ENCODE measurements around the gene KDM8.
"Not testable (repeated sequence)": the region's sequence is repeated elsewhere in the genome, so short reads cannot be mapped to it uniquely, and the experiment has no call there.

KDM8 gene

GRCh38 chr16:27240948-27241531 is 37.7 kb downstream of the KDM8 start:
- Mint-ChIP-seq H3K27ac (peak overlapping the region; percentile 3), H3K36me3 (ENCODE audit: low read depth) (peaks cover 13% of the 10 kb centered on the region), H3K27me3 (peaks cover 2% of the 10 kb centered on the region), H3K4me3 (no peak overlapping the region), H3K9me3 (no peaks in the 10 kb centered on the region), H3K4me1 (ENCODE audit: low read depth) (peaks cover 73% of the 10 kb centered on the region)
- intact Hi-C loops (cut with micrococcal nuclease), result no loop called here

- intact Hi-C loops (cut with micrococcal nuclease), result no loop called here
- peaks cover 2% of the 10 kb centered on the region for H3K27me3 Mint-ChIP-seq
- peaks cover 13% of the 10 kb centered on the region for H3K36me3 Mint-ChIP-seq (ENCODE audit: low read depth)
- no peaks in the 10 kb centered on the region for H3K9me3 Mint-ChIP-seq
- H3K27ac Mint-ChIP-seq, result peak overlapping the region; percentile 3
- H3K4me3 Mint-ChIP-seq, result no peak overlapping the region
- H3K4me1 Mint-ChIP-seq (ENCODE audit: low read depth), result peaks cover 71% of the 10 kb centered on the region
Measured at GRCh38 chr16:27241658-27242057, 38.3 kb downstream of the KDM8 start.

DNA sequence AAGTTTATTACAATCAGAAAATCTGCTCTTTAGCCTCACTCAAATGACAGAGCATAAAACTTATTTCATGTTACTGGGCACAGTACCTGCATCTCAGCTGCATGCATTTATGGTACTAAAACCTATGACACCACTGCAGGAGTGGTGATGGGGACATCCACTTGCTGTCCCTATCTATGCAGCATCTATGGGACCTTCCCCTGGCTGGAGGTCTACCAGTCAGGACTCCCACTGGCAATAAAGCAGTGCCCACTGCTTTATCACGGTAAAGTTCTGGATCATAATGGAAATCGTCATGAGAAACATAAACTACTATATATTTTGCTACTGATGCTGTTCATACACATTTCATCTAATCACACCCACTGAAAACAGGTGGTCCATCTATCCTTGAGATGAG is 39.1 kb downstream of the KDM8 start:
- Mint-ChIP-seq H3K27me3 (peaks cover 2% of the 10 kb centered on the region), H3K36me3 (ENCODE audit: low read depth) (peaks cover 16% of the 10 kb centered on the region), H3K27ac (peak overlapping the region; percentile 84), H3K4me3 (peak overlapping the region; percentile 58), H3K4me1 (ENCODE audit: low read depth) (peaks cover 67% of the 10 kb centered on the region), H3K9me3 (peaks cover 5% of the 10 kb centered on the region)
- intact Hi-C loops (cut with micrococcal nuclease), result no loop called here

DNA sequence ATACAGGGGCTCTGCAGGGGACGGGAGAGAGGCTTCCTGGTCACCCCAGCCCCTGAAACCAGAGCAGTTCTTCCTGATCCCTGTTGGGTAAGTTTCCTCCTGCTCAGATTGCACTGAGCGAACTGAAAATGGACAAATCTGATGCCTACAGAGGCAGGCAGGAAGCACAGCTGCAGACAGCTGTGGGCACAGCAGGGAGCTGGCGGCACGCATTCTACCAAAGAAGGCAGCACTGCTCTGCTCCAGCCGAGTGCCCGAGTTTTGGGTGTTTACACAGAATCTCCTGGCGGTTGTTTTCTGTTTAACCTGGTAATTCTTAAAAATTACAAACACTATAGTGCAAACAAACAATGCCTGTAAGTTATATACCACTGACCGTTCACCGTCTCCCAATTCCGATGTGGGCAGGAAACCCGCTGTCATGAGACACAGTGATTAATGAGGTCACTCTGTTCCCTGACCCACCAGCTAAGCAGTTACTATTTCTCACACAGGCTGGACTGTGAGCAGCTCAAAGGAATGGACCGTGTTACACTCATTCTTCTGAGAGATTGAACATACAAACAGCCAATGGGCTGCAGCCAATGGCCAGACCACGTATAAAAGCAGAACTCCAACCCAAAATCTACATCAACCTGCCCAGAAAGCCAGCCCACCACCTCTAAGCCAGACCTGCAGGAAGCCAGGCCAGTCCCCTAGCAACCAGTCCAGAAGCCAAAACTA is 39.7 kb downstream of the KDM8 start:
- Mint-ChIP-seq H3K4me1 (ENCODE audit: low read depth) (peaks cover 63% of the 10 kb centered on the region), H3K36me3 (ENCODE audit: low read depth) (peaks cover 23% of the 10 kb centered on the region), H3K27me3 (peaks cover 2% of the 10 kb centered on the region), H3K9me3 (peaks cover 11% of the 10 kb centered on the region), H3K27ac (peak overlapping the region; percentile 84), H3K4me3 (peak overlapping the region; percentile 58)
- intact Hi-C loops (cut with micrococcal nuclease), result no loop called here

DNA sequence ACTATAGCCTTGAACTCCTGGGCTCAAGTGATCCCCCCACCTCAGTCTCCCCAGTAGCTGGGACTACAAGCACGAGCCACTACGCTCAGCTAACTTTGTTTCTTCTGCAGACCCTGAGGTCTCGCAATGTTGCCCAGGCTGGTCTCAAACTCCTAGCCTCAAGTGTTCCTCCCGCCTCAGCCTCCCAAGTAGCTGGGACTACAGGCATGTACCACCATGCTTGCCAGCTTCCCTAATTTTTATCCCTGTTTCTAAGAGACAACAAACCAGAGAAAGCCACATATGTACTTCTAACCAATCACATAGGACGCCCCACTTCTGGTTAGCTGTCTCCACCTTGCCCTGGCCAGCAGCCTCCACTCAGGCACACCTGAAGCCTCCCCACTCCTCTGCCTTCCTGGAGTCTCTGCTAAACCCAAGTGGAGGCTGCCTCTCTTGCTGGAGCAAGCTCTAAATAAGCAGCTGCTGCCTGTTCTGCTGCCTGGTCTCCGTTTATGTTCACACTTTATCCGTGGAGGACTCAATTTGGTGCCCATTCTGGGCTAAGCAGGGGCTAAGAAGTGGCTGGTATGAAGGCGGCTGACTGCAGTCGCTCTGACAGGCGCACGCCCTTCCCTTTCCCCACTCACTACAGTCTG is 40.5 kb downstream of the KDM8 start:
- Mint-ChIP-seq H3K4me1 (ENCODE audit: low read depth) (peaks cover 54% of the 10 kb centered on the region), H3K4me3 (no peak overlapping the region), H3K9me3 (peaks cover 20% of the 10 kb centered on the region), H3K36me3 (ENCODE audit: low read depth) (peaks cover 31% of the 10 kb centered on the region), H3K27ac (peak overlapping the region; percentile 84), H3K27me3 (peaks cover 2% of the 10 kb centered on the region)
- intact Hi-C loops (cut with micrococcal nuclease), result no loop called here

DNA sequence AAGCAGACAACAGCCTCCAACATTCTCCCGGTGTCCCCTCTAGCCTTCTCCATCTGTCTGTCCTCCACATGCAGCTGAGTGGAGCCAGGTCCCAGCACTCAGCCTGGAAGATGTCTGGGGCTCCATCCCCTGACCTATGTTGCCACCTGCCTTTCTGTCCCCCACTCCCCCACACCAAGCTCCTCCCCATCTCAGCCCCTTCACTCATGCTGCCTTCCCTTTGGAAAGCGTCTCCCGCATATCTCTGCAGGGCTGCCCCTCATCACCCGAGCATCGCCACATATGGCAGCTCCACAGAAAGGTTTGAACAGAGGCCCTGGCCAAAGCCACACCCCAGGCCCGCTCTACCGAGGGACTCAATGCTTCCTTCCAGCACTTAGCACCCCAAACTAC is 41.0 kb downstream of the KDM8 start:
- Mint-ChIP-seq H3K9me3 (peaks cover 22% of the 10 kb centered on the region), H3K36me3 (ENCODE audit: low read depth) (peaks cover 33% of the 10 kb centered on the region), H3K27me3 (peaks cover 2% of the 10 kb centered on the region), H3K4me1 (ENCODE audit: low read depth) (peaks cover 50% of the 10 kb centered on the region), H3K4me3 (no peak overlapping the region), H3K27ac (peak overlapping the region; percentile 84)
- intact Hi-C loops (cut with micrococcal nuclease), result no loop called here

DNA sequence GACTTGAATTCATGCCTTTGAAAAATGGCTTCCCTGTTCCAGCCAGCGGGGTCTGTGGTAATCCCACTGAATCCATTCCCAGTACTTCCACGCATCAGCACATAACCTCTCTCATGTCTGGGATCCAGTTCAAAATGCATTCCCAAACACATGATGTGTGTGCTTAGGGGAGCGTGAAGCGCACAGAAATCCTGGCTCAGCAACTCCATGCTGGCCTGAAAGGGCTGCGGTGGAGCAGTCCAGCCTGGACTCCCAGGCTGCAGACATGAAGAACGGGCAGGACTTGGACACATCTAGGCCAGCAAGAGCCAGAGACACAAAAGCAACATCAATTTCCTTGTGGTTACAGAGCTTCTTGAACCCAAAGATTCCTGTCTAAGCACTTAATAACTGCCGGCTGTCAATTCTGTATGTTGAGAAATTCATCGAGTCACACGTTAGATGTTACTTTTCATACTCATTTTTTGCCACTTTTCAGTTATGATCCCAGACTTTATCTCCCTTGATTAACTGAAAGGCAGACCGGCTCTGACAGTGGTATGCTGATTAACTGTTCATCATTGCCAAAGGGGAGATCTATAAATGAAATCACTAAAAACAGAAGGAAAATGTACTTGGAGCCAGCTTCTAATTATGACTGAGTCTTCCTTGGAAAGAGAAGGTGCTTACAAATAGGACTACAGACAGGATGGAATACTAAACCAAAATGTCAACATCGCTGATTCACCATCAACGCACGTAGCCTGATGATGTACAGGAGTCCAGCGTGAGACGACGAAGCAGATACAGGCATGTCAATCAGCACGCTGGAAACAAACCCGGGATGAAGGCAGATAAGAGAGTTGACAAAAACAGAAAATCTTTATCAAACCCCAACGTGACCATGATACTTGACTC is 42.2 kb downstream of the KDM8 start:
- peaks cover 38% of the 10 kb centered on the region for H3K36me3 Mint-ChIP-seq (ENCODE audit: low read depth)
- H3K27ac Mint-ChIP-seq, result peak overlapping the region; percentile 84

GRCh38 chr16:27246439-27246838 is 43.1 kb downstream of the KDM8 start:
- intact Hi-C loops (cut with micrococcal nuclease), result no loop called here
- peaks cover 2% of the 10 kb centered on the region for H3K27me3 Mint-ChIP-seq
- no peak overlapping the region for H3K27ac Mint-ChIP-seq
- peaks cover 22% of the 10 kb centered on the region for H3K9me3 Mint-ChIP-seq
- H3K36me3 Mint-ChIP-seq (ENCODE audit: low read depth), result peaks cover 33% of the 10 kb centered on the region
- no peak overlapping the region for H3K4me3 Mint-ChIP-seq
- H3K4me1 Mint-ChIP-seq (ENCODE audit: low read depth), result peaks cover 45% of the 10 kb centered on the region

More for the DNA sequence above, 42.2 kb downstream of the KDM8 start:
- H3K9me3 Mint-ChIP-seq, result peaks cover 22% of the 10 kb centered on the region
- H3K27me3 Mint-ChIP-seq, result peaks cover 2% of the 10 kb centered on the region
- intact Hi-C loops (cut with micrococcal nuclease), result no loop called here
- no peak overlapping the region for H3K4me3 Mint-ChIP-seq
- peaks cover 50% of the 10 kb centered on the region for H3K4me1 Mint-ChIP-seq (ENCODE audit: low read depth)

DNA sequence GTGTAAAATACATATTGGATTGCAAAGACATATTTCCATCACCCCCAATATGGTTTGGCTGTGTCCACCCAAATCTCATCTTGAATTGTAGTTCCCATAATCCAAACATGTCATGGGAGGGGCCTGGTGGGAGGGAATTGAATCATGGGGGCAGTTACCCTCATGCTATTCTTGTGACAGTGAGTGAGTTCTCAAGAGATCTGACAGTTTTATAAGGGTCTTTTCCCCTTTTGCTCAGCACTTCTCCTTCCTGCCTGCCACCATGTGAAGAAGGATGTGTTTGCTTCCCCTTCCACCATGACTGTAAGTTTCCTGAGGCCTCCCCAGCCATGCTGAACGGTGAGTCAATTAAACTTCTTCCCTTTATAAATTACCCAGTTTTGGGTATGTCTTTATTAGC is 43.8 kb downstream of the KDM8 start:
- H3K36me3 Mint-ChIP-seq (ENCODE audit: low read depth), result peaks cover 36% of the 10 kb centered on the region
- peaks cover 48% of the 10 kb centered on the region for H3K4me1 Mint-ChIP-seq (ENCODE audit: low read depth)
- peak overlapping the region; percentile 46 for H3K27ac Mint-ChIP-seq
- H3K27me3 Mint-ChIP-seq; H3K4me3 Mint-ChIP-seq; intact Hi-C loops (cut with micrococcal nuclease): not testable (repeated sequence)
- H3K9me3 Mint-ChIP-seq, result peaks cover 22% of the 10 kb centered on the region

DNA sequence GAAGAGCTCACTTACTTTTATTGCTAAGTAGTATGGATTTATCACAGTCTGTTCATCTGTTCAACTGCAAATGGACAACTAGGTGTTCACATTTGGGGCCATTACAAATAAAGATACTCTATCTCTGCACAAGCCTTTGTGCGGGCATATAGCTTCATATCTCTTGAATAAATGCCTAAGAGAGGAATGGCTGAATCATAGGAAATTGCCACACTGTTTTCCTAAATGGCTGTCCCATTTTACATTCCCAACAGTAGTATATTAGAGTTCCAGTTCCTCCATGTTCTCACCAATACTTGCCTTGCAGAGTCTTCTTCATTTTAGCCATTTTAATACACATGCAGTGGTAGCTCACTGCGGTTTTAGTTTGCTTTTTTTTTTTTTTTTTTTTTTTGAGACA is 44.7 kb downstream of the KDM8 start:
- H3K4me3 Mint-ChIP-seq, result no peak overlapping the region
- peaks cover 42% of the 10 kb centered on the region for H3K36me3 Mint-ChIP-seq (ENCODE audit: low read depth)
- H3K4me1 Mint-ChIP-seq (ENCODE audit: low read depth), result peaks cover 40% of the 10 kb centered on the region
- peaks cover 2% of the 10 kb centered on the region for H3K27me3 Mint-ChIP-seq
- H3K27ac Mint-ChIP-seq, result no peak overlapping the region
- peaks cover 22% of the 10 kb centered on the region for H3K9me3 Mint-ChIP-seq
- intact Hi-C loops (cut with micrococcal nuclease), result no loop called here

DNA sequence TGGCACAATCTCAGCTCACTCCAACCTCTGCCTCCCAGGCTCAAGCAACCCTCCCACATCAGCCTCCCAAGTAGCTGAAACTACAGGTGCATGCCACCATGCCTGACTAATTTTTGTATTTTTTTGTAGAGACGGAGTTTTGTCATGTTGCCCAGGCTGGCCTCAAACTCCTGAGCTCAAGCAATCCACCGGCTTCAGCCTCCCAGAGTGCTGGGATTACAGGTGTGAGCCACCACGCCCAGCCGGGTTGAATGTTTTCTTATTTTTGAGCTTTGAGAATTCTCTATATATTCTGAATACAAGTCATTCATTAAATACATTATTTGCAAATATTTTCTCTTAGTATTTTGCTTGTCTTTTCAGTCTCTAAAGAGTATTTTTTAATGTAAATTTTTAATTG is 45.6 kb downstream of the KDM8 start:
- Mint-ChIP-seq H3K9me3 (peaks cover 22% of the 10 kb centered on the region), H3K36me3 (ENCODE audit: low read depth) (peaks cover 42% of the 10 kb centered on the region), H3K4me1 (ENCODE audit: low read depth) (peaks cover 36% of the 10 kb centered on the region)
- intact Hi-C loops (cut with micrococcal nuclease); H3K4me3 Mint-ChIP-seq; H3K27me3 Mint-ChIP-seq; H3K27ac Mint-ChIP-seq: not testable (repeated sequence)

- Mint-ChIP-seq H3K4me3 (no peak overlapping the region), H3K9me3 (peaks cover 22% of the 10 kb centered on the region), H3K27ac (no peak overlapping the region), H3K36me3 (ENCODE audit: low read depth) (peaks cover 63% of the 10 kb centered on the region), H3K27me3 (no peaks in the 10 kb centered on the region), H3K4me1 (ENCODE audit: low read depth) (peaks cover 29% of the 10 kb centered on the region)
- intact Hi-C loops (cut with micrococcal nuclease), result no loop called here
Measured at GRCh38 chr16:27251541-27252205, 48.3 kb downstream of the KDM8 start.

DNA sequence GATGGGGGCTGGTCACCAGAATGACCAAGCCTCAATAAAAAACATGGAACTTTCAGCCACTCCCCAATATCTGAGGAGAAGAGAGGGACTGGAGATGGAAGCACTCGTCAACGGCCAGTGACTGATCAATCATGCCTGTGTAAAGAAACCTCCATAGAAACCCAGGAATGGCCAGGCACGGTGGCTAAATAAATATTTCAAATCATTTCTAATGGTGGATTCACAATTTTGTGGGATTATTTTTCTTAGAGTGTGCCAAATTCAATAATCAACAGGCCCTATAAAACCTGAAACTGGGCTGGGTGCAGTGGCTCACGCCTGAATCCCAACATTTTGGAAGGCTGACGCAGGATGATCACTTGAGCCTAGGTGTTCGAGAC is 48.9 kb downstream of the KDM8 start:
- intact Hi-C loops (cut with micrococcal nuclease), result no loop called here
- peaks cover 19% of the 10 kb centered on the region for H3K9me3 Mint-ChIP-seq
- peaks cover 67% of the 10 kb centered on the region for H3K36me3 Mint-ChIP-seq (ENCODE audit: low read depth)
- peaks cover 28% of the 10 kb centered on the region for H3K4me1 Mint-ChIP-seq (ENCODE audit: low read depth)
- no peak overlapping the region for H3K27ac Mint-ChIP-seq
- no peak overlapping the region for H3K4me3 Mint-ChIP-seq
- H3K27me3 Mint-ChIP-seq, result no peaks in the 10 kb centered on the region
